LNCaP clone FGC (cell line): ENCODE results near the gene TEPSIN.

Experiments used
- DNase-seq: peaks from one replicate; pipeline ENCODE4 v3.0.0-alpha.2; 2011; ENCODE audit warnings: low read depth
- H3K4me3 ChIP-seq: 2 replicates; pipeline ENCODE4 v1.5.1; 2011; ENCODE audit warnings: mild to moderate bottlenecking, low read depth, low read length, control low read depth
- TF ChIP-seq, protein P1 (sequence below): IDR thresholded peaks from 2 replicates; pipeline ENCODE4 v1.5.1; 2012; ENCODE audit warnings: mild to moderate bottlenecking; ENCODE audit not compliant: control insufficient read depth, insufficient read depth; ENCODE audit errors: extremely low read depth

TEPSIN gene

DNA sequence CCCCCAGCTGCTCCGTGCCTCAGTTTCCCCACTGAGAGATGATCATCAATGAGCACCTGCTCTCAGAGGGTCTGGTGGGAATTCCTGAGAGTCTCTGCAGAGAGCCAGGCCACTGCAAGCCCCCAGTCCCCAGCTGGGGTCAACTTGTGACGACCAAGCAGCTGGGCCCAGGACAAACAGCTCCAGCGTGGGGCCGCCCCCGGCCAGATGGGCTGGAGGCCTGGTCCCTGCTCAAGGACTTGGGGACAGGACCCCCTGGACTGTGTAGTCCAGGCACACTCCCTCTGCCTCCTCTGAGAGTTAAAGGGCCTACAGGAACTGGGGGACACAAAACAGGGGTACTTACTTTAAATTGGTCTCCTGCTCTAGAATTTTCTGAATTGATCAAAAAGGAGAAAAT lies 56.3 kb downstream of the TEPSIN start:
- TF ChIP-seq, protein P1, sequence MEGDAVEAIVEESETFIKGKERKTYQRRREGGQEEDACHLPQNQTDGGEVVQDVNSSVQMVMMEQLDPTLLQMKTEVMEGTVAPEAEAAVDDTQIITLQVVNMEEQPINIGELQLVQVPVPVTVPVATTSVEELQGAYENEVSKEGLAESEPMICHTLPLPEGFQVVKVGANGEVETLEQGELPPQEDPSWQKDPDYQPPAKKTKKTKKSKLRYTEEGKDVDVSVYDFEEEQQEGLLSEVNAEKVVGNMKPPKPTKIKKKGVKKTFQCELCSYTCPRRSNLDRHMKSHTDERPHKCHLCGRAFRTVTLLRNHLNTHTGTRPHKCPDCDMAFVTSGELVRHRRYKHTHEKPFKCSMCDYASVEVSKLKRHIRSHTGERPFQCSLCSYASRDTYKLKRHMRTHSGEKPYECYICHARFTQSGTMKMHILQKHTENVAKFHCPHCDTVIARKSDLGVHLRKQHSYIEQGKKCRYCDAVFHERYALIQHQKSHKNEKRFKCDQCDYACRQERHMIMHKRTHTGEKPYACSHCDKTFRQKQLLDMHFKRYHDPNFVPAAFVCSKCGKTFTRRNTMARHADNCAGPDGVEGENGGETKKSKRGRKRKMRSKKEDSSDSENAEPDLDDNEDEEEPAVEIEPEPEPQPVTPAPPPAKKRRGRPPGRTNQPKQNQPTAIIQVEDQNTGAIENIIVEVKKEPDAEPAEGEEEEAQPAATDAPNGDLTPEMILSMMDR: no peak
- no peak overlapping the region for H3K4me3 ChIP-seq
- DNase-seq: no peak

- H3K4me3 ChIP-seq: no peak overlapping the region
- DNase-seq: no peak
- TF ChIP-seq, protein P1: no peak
Observed at GRCh38 chr17:81181811-81182185, 57.1 kb downstream of the TEPSIN start.

DNA sequence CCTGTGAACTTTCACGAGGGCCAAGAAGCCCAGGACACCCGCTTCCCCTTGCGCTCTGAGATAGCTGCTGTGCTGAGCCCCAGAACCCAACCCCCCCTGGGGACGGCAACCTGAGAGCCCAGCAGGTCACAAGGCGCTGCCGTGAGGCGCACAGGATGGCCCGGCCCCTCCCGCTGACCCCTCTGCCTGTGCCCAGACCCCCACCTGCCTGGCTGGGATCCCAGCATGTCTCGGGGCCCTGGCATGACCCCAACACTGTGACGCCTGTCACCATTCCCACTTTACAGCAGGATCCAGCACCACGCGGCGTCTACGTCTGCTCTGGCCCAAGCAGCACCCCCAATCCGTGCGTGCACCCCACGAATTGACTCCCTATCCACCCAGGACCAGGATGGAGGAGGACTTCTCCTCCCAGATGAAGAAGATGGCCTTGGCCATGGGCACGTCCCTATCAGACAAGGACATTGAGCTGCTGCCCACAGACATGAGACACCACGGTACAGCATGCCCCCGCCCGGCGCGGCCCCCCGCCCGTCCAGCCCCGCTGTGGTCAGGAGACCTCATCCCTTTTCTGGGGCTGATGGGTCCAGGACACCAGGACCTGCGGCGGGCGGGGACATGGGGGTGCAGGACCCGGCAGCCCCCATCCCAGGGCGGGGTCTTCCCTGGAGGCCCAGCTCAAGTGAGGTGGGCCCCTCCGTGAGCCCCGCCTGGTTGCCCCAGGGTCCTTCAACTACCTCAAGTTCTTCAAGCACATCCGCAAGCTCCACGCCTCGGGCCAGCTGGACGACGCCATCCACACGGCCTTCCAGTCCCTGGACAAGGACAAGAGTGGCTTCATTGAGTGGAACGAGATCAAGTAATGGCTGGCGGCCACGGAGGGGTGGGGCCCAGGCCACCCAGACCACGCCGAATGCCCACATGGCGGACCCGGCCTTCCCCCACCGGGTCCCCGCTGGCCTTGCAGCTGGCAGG lies 57.7 kb downstream of the TEPSIN start:
- no peak for DNase-seq
- TF ChIP-seq, protein P1: no peak
- H3K4me3 ChIP-seq: no peak overlapping the region

DNA sequence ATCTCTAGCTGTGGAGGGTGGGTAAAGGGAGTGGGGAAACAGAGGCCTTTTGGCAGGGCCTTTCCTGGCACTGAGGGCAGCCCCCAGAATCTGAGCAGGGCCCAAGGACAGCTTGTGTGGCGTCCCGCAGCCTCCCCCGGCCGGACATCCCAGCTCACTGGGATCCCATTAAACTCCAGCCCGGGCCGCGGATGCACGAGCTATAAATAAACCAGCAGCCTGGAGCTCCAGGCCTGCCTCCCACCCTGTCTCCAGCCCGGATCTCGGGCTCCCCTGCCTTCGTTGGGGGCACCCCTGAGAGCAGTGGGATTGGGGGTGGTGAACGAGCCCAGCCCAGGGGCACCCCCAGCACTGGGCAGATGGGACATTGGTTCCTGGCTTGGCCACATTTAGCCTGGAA lies 59.0 kb downstream of the TEPSIN start:
- TF ChIP-seq, protein P1: no peak
- DNase-seq: no peak
- H3K4me3 ChIP-seq: no peak overlapping the region

GRCh38 chr17:81179220-81179619 lies 59.6 kb downstream of the TEPSIN start:
- DNase-seq: no peak
- H3K4me3 ChIP-seq: no peak overlapping the region
- TF ChIP-seq, protein P1: no peak
